Loucy (cell line): Measurements from ENCODE around the gene SRRM3.
"Not testable (repeated sequence)": the region's sequence is repeated elsewhere in the genome, so short reads cannot be mapped to it uniquely, and the experiment has no call there.

ENCODE experiments used
- H2AFZ ChIP-seq: fragments of 200-600 bp; sonication (generic); 2 replicates; pipeline ENCODE4 v1.6.0; 2016; ENCODE audit warnings: antibody characterized with exemption, mild to moderate bottlenecking, low read length, moderate library complexity
- H3F3A ChIP-seq: fragments of 200-600 bp; 2 replicates; pipeline ENCODE4 v1.6.0; 2016; ENCODE audit warnings: antibody characterized with exemption, low read depth, mild to moderate bottlenecking
- H3K27me3 ChIP-seq: fragments of 200-600 bp; sonication (generic); 2 replicates; pipeline ENCODE4 v1.6.1; 2014; ENCODE audit warnings: low read length, mild to moderate bottlenecking; ENCODE audit not compliant: insufficient read depth, poor library complexity, severe bottlenecking
- H3K36me3 ChIP-seq: fragments of 200-600 bp; sonication (generic); 2 replicates; pipeline ENCODE4 v1.6.1; 2016; ENCODE audit warnings: low read length; ENCODE audit not compliant: insufficient read depth
- H3K4me1 ChIP-seq: fragments of 200-600 bp; sonication (generic); 2 replicates; pipeline ENCODE4 v1.5.1; 2014; ENCODE audit warnings: low read length, mild to moderate bottlenecking; ENCODE audit not compliant: insufficient read depth, poor library complexity, severe bottlenecking
- H3K4me2 ChIP-seq: fragments of 200-600 bp; sonication (generic); 2 replicates; pipeline ENCODE4 v1.6.0; 2014; ENCODE audit warnings: antibody characterized with exemption, low read length, low read depth, mild to moderate bottlenecking; ENCODE audit not compliant: poor library complexity, severe bottlenecking
- H3K4me3 ChIP-seq: fragments of 200-600 bp; sonication (generic); 2 replicates; pipeline ENCODE4 v1.5.1; 2014; ENCODE audit warnings: low read length, mild to moderate bottlenecking, mixed read lengths; ENCODE audit not compliant: poor library complexity, severe bottlenecking
- H3K79me2 ChIP-seq: fragments of 200-600 bp; sonication (generic); 2 replicates; pipeline ENCODE4 v1.6.1; 2014; ENCODE audit warnings: low read length; ENCODE audit not compliant: insufficient read depth
- H3K9ac ChIP-seq: fragments of 200-600 bp; sonication (generic); 2 replicates; pipeline ENCODE4 v1.6.0; 2014; ENCODE audit warnings: mild to moderate bottlenecking, low read depth, low read length, moderate library complexity; ENCODE audit not compliant: poor library complexity, severe bottlenecking
- H3K9me2 ChIP-seq: fragments of 200-600 bp; sonication (generic); replicated peaks from 2 replicates; pipeline ENCODE4 v1.6.1; 2016; ENCODE audit warnings: low read depth, low read length, mixed read lengths
- H3K9me3 ChIP-seq: fragments of 200-600 bp; sonication (generic); 2 replicates; pipeline ENCODE4 v1.6.1; 2014; ENCODE audit warnings: mild to moderate bottlenecking, antibody characterized with exemption, low read length, low read depth; ENCODE audit not compliant: insufficient read depth
- H4K20me1 ChIP-seq: fragments of 200-600 bp; sonication (generic); 2 replicates; pipeline ENCODE4 v1.6.0; 2014; ENCODE audit warnings: antibody characterized with exemption, low read length, mild to moderate bottlenecking; ENCODE audit not compliant: insufficient read depth, poor library complexity, severe bottlenecking
- CTCF ChIP-seq: fragments of 200-600 bp; sonication (generic); conservative IDR thresholded peaks from 2 replicates; pipeline ENCODE4 v1.5.1; 2014; ENCODE audit warnings: mild to moderate bottlenecking, antibody characterized with exemption, low read length
- EZH2phosphoT487 ChIP-seq: fragments of 200-600 bp; IDR thresholded peaks from 2 replicates; pipeline ENCODE4 v1.6.1; 2018; ENCODE audit warnings: antibody characterized with exemption, mild to moderate bottlenecking, moderate library complexity, borderline replicate concordance

The SRRM3 gene

GRCh38 chr7:76201732-76202665, at the start of gene SRRM3:
SRRM3 (plus strand) TSS chr7:76201896; CDS start chr7:76235067, 33,171 bp downstream.
- H3K4me3 ChIP-seq = no peak within 1 kb of the TSS
- no peaks in the 10 kb centered on the region for H3K4me1 ChIP-seq
- no peaks in the 10 kb centered on the region for H3K79me2 ChIP-seq
- H3K9me3 ChIP-seq = no peaks in the 10 kb centered on the region
- H3K9ac ChIP-seq = no peak within 1 kb of the TSS
- no peaks in the 10 kb centered on the region for H3F3A ChIP-seq
- TF ChIP-seq CTCF (peak; percentile 31), EZH2phosphoT487 (no peak)
- H3K9me2 ChIP-seq = no peaks in the 10 kb centered on the region
- H4K20me1 ChIP-seq = no peaks in the 10 kb centered on the region
- no peak within 1 kb of the TSS for H3K4me2 ChIP-seq
- no peaks in the 10 kb centered on the region for H3K27me3 ChIP-seq
- H3K36me3 ChIP-seq = no peaks in the 10 kb centered on the region
- no peak within 1 kb of the TSS for H2AFZ ChIP-seq

- no peak overlapping the region for H3K4me3 ChIP-seq
- TF ChIP-seq CTCF (no peak), EZH2phosphoT487 (no peak)
- no peaks in the 10 kb centered on the region for H3K79me2 ChIP-seq
- no peaks in the 10 kb centered on the region for H3K9me3 ChIP-seq
- H3K4me1 ChIP-seq = peaks cover 6% of the 10 kb centered on the region
- H4K20me1 ChIP-seq = no peaks in the 10 kb centered on the region
- H2AFZ ChIP-seq = no peak overlapping the region
- H3K9me2 ChIP-seq = no peaks in the 10 kb centered on the region
- no peaks in the 10 kb centered on the region for H3K27me3 ChIP-seq
- no peak overlapping the region for H3K4me2 ChIP-seq
- H3K9ac ChIP-seq = no peak overlapping the region
- H3K36me3 ChIP-seq = no peaks in the 10 kb centered on the region
- H3F3A ChIP-seq = no peaks in the 10 kb centered on the region
Observed at GRCh38 chr7:76151932-76152331, 49.8 kb upstream of the SRRM3 start.

GRCh38 chr7:76153571-76154230, 48.0 kb upstream of the SRRM3 start:
- not testable (repeated sequence) for H3K79me2 ChIP-seq, H3K4me3 ChIP-seq, H3F3A ChIP-seq, H3K9me3 ChIP-seq, H2AFZ ChIP-seq, H4K20me1 ChIP-seq, H3K36me3 ChIP-seq, H3K4me1 ChIP-seq, H3K9me2 ChIP-seq, H3K27me3 ChIP-seq, H3K4me2 ChIP-seq, H3K9ac ChIP-seq
